GM20000 (cell line): ENCODE measurements around the gene PWP2.
"Not testable (repeated sequence)": the region's sequence is repeated elsewhere in the genome, so short reads cannot be mapped to it uniquely, and the experiment has no call there.

Experiments
- DNase-seq: peaks from one replicate; pipeline ENCODE4 v3.0.0; 2012; ENCODE audit warnings: low spot score
- TF ChIP-seq, protein P1 (sequence below): IDR thresholded peaks from 2 replicates; pipeline ENCODE4 v1.5.1; 2012; ENCODE audit warnings: mild to moderate bottlenecking, control low read depth; ENCODE audit errors: extremely low read depth, missing control alignments

The PWP2 gene

DNA sequence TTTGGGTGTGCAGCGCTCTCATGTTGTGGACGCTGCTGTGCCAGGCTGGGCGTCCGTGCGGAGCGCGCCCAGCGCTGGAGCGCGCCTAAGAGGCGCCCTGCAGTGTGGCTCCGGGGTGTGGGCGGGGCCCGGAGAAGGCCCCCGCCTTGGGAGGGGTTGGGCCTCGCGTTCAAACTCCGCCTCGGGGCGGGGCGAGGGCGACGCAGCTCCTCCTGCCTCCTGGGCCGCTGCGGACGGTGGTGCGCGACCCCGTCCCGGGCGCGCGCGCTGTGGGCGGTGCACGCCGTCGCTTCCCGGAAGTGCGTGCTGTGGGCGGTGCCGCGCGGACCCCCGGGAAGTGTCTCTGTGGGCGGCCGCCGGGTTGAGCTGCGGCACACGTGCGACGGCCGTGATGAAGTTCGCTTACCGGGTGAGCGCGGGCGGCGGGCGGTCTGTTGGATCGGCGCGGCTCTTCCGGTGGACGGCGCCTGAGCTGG, at the start of gene PWP2:
PWP2 (plus strand) TSS at position 374 of the 476 bp plus-strand sequence; CDS start at position 392, 18 bp downstream.
- DNase-seq: not testable (repeated sequence)

DNA sequence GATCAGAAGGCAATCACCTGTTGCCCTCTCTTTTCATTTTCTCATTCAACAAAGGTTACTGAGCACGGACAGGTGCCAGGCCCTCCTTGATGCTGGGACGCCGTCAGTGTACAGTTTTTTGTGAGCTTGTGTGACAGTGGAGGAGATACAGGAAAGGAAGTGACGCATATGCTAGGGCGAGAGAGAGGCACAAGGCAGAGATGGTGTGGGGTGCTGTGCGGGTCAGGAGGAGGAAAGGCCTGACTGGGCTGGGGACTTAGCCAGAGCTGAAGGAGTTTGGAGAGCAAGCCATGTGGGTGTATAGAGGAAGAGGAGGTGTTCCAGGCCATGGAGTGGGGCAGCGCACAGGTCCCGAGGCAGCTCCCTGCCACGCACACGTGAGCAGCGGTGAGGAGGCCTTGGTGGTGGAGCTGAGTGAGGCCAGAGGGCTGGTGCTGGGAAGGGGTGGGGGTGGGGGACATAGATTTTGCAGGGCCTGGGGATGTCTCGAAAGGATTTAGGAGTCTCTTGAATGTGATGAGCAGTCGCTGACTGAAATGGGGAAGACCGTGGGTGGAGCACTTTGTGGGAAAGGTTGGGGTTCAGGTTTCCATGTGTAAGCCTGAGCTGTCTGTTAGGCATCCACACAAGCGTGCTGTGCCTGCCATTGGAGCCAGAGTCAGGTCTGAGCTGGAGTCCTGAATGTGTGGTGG, 49.1 kb upstream of the PWP2 start:
- TF ChIP-seq, protein P1, sequence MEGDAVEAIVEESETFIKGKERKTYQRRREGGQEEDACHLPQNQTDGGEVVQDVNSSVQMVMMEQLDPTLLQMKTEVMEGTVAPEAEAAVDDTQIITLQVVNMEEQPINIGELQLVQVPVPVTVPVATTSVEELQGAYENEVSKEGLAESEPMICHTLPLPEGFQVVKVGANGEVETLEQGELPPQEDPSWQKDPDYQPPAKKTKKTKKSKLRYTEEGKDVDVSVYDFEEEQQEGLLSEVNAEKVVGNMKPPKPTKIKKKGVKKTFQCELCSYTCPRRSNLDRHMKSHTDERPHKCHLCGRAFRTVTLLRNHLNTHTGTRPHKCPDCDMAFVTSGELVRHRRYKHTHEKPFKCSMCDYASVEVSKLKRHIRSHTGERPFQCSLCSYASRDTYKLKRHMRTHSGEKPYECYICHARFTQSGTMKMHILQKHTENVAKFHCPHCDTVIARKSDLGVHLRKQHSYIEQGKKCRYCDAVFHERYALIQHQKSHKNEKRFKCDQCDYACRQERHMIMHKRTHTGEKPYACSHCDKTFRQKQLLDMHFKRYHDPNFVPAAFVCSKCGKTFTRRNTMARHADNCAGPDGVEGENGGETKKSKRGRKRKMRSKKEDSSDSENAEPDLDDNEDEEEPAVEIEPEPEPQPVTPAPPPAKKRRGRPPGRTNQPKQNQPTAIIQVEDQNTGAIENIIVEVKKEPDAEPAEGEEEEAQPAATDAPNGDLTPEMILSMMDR: no peak
- no peak for DNase-seq

DNA sequence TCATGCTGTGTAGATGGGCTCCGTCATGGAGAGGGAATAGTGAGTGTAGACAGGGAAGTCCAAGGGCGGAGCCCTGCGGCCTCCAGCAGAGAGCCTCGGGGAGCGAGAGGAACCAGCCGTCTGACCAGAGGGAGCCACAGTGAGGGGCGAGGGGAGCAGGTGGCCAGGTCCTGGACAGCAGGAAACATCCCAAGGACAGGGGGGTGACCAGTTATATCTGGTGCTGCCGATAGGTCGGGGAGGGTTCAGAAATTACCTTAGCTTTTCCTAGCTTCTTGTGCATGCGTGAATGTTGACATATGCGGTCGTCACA, 48.6 kb upstream of the PWP2 start:
- TF ChIP-seq, protein P1: no peak
- DNase-seq: no peak

DNA sequence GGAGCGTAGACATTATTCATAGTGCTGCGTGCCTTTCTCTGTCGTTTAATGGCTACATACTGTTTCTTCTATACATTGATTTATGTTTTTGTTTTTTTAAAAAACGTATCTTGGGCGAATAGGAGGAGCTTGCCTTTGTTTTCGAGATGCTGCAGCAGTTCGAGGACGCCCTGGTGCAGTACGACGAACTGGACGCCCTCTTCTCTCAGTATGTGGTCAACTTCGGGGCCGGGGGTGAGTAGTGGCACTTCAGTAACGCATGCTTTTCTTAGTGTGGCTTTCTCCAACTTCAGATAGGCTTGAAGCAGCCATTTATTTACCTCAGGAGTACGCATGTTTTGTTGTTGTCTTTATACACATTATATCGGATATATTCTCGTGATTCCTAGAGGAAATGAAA, 48.2 kb upstream of the PWP2 start:
- no peak for DNase-seq
- TF ChIP-seq, protein P1: no peak

DNA sequence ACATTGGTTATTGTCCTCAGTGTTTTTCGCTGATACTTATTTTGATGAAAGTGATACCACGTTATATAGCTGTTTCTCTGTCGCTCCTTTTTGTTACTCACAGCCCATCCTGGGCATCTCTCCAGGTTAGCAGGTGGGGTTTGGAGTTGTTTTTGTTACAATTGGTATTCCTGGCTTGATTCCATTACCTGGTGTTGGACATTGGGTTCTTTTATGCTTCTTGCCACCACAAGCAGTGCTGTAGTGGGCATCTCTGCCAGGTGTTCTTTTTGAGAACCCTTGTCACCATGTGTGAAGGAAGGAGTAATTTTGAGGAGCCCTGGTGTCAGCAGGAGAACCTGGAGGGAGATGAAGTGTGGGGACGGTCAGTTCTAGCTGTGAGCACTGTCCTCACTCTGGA, 47.5 kb upstream of the PWP2 start:
- TF ChIP-seq, protein P1: no peak
- DNase-seq: no peak

DNA sequence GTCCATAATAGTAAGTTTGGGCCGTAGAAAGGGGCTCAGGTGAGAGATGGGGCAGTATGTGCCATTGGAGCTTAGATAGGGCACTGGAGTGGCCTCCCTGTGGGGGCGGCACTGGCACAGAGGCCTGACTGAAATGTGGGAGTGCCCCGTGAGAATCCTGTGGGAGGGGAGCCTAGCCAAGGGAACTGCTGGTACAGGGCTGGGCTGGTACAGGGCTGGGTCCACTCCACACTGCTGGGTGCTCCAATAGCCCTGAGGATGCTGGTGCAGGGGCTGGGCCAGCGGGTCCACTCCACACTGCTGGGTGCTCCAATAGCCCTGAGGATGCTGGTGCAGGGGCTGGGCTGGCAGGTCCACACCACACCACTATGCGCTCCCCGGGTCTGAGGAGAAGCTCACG, 44.8 kb upstream of the PWP2 start:
- TF ChIP-seq, protein P1: no peak
- no peak for DNase-seq

DNA sequence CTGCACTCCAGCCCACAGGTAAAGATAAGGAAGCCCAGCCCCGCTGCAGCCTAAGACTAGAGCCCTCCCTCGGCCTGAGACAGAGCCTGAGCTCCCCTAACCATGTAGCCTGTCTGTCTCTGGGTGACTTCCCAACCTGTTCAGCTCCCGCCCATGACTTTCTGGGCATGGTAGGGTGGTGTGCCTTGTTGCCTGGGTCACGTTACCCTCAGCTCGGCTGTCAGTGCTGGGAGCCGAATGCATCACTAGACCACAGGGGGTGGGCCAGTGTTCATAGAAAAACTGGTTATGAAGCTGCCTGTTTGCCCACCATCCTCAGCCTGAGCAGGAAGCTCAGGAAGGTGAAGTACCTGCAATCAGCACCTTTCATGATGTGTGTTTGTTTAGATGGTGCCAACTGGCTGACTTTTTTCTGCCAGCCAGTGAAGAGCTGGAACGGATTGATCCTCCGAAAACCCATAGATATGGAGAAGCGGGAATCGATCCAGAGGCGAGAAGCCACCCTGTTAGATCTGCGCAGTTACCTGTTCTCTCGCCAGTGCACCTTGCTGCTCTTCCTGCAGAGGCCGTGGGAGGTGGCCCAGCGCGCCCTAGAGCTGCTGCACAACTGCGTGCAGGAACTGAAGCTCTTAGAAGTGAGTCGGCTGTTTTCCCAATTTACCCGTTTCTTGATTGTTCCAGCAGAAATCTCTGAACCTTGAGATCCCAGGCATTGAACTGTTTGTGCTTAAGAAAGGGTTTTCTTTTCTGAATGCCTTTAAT, 43.9 kb upstream of the PWP2 start:
- TF ChIP-seq, protein P1: no peak
- no peak for DNase-seq
